ENCODE measurements around the gene IQUB.

IQUB gene

GRCh38 chr7:123522066-123522465 is 12.3 kb downstream of the IQUB start:
- Histone ChIP-seq H3K9ac (ENCODE audit: low read length) (no peak overlapping the region), H3K27me3 (ENCODE audit: control insufficient read depth, insufficient read depth, low read length) (no peaks in the 10 kb centered on the region), H3K27ac (ENCODE audit: low read length) (no peak overlapping the region), H3K4me3 (ENCODE audit: low read length) (no peak overlapping the region), H3K36me3 (ENCODE audit: control insufficient read depth, low read depth, low read length) (no peaks in the 10 kb centered on the region), H3K4me1 (ENCODE audit: control insufficient read depth, low read depth, low read length) (peaks cover 4% of the 10 kb centered on the region), H3K9me3 (ENCODE audit: control insufficient read depth, low read depth, low read length) (no peaks in the 10 kb centered on the region)

DNA sequence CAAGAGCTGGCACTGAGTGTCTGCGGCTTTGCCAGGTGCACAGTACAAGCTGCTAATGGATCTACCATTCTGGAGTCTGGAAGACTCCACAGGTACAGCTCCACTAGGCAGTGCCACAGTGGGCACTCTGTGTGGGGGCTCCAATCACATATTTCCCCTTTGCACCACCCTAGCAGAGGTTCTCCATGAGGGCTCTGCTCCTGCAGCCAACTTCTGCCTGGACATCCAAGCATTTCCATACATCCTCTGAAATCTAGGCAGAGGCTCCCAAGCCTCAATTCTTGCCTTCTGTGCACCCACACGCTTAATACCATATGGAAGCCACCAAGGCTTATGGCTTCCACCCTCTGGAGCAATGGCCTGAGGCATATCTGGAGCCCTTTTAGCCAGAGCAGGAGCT is 29.2 kb downstream of the IQUB start:
- Histone ChIP-seq H3K27ac (ENCODE audit: low read length) (no peak overlapping the region), H3K9me3 (ENCODE audit: control insufficient read depth, low read depth, low read length) (no peaks in the 10 kb centered on the region), H3K9ac (ENCODE audit: low read length) (no peak overlapping the region), H3K4me3 (ENCODE audit: low read length) (no peak overlapping the region), H3K4me1 (ENCODE audit: control insufficient read depth, low read depth, low read length) (peaks cover 9% of the 10 kb centered on the region), H3K36me3 (ENCODE audit: control insufficient read depth, low read depth, low read length) (no peaks in the 10 kb centered on the region), H3K27me3 (ENCODE audit: control insufficient read depth, insufficient read depth, low read length) (no peaks in the 10 kb centered on the region)

- Histone ChIP-seq H3K36me3 (ENCODE audit: control insufficient read depth, low read depth, low read length) (no peaks in the 10 kb centered on the region), H3K9ac (ENCODE audit: low read length) (no peak overlapping the region), H3K4me3 (ENCODE audit: low read length) (no peak overlapping the region), H3K9me3 (ENCODE audit: control insufficient read depth, low read depth, low read length) (no peaks in the 10 kb centered on the region), H3K27ac (ENCODE audit: low read length) (no peak overlapping the region), H3K4me1 (ENCODE audit: control insufficient read depth, low read depth, low read length) (peaks cover 9% of the 10 kb centered on the region), H3K27me3 (ENCODE audit: control insufficient read depth, insufficient read depth, low read length) (no peaks in the 10 kb centered on the region)
Observed at GRCh38 chr7:123502201-123502600, 32.2 kb downstream of the IQUB start.

- H3K4me3 ChIP-seq (ENCODE audit: low read length) = no peak overlapping the region
- no peaks in the 10 kb centered on the region for H3K27me3 ChIP-seq (ENCODE audit: control insufficient read depth, insufficient read depth, low read length)
- no peak overlapping the region for H3K9ac ChIP-seq (ENCODE audit: low read length)
- no peak overlapping the region for H3K27ac ChIP-seq (ENCODE audit: low read length)
- H3K9me3 ChIP-seq (ENCODE audit: control insufficient read depth, low read depth, low read length) = no peaks in the 10 kb centered on the region
- H3K4me1 ChIP-seq (ENCODE audit: control insufficient read depth, low read depth, low read length) = peaks cover 9% of the 10 kb centered on the region
- no peaks in the 10 kb centered on the region for H3K36me3 ChIP-seq (ENCODE audit: control insufficient read depth, low read depth, low read length)
Observed at GRCh38 chr7:123500878-123501489, 33.4 kb downstream of the IQUB start.

DNA sequence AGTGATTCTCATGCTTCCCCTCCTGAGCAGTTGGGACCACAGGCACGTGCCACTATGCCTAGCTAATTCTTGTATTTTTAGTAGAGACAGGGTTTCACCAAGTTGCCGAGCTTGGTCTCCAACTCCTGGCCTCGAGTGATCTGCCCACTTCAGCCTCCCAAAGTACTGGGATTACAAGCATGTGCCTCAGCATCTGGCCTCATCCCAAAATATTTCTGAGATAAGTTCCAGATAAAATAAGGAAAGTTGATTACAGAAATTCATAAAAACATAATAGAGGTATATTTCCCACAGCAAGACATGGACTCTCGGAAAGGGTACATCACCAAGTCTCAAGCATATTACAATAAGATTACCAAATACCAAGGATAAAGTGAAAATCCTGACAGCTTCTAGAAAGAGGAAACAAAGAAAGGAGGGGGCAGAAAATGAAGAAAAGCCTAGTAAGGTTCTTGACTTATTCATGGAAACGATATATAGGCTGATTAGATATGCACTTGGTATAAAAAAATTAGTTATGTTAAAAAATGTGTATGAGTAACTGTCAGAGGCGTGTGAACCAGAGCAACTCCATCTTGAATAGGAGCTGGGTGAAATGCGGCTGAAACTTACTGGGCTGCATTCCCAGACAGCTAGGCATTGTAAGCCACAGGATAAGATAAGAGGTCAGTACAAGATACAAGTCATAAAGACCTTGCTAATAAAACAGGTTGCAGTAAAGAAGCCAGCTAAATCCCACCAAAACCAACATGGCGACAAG is 35.0 kb downstream of the IQUB start:
- peaks cover 9% of the 10 kb centered on the region for H3K4me1 ChIP-seq (ENCODE audit: control insufficient read depth, low read depth, low read length)
- H3K36me3 ChIP-seq (ENCODE audit: control insufficient read depth, low read depth, low read length) = no peaks in the 10 kb centered on the region
- H3K9ac ChIP-seq (ENCODE audit: low read length) = no peak overlapping the region
- H3K9me3 ChIP-seq (ENCODE audit: control insufficient read depth, low read depth, low read length) = no peaks in the 10 kb centered on the region
- H3K4me3 ChIP-seq (ENCODE audit: low read length) = no peak overlapping the region
- H3K27ac ChIP-seq (ENCODE audit: low read length) = no peak overlapping the region
- no peaks in the 10 kb centered on the region for H3K27me3 ChIP-seq (ENCODE audit: control insufficient read depth, insufficient read depth, low read length)

- Histone ChIP-seq H3K36me3 (ENCODE audit: control insufficient read depth, low read depth, low read length) (no peaks in the 10 kb centered on the region), H3K27ac (ENCODE audit: low read length) (no peak overlapping the region), H3K27me3 (ENCODE audit: control insufficient read depth, insufficient read depth, low read length) (no peaks in the 10 kb centered on the region), H3K9ac (ENCODE audit: low read length) (no peak overlapping the region), H3K4me1 (ENCODE audit: control insufficient read depth, low read depth, low read length) (peaks cover 9% of the 10 kb centered on the region), H3K4me3 (ENCODE audit: low read length) (no peak overlapping the region), H3K9me3 (ENCODE audit: control insufficient read depth, low read depth, low read length) (no peaks in the 10 kb centered on the region)
Observed at GRCh38 chr7:123498601-123499000, 35.8 kb downstream of the IQUB start.

GRCh38 chr7:123498031-123498430 is 36.4 kb downstream of the IQUB start:
- no peaks in the 10 kb centered on the region for H3K36me3 ChIP-seq (ENCODE audit: control insufficient read depth, low read depth, low read length)
- peaks cover 9% of the 10 kb centered on the region for H3K4me1 ChIP-seq (ENCODE audit: control insufficient read depth, low read depth, low read length)
- H3K27ac ChIP-seq (ENCODE audit: low read length) = no peak overlapping the region
- H3K4me3 ChIP-seq (ENCODE audit: low read length) = no peak overlapping the region
- H3K9ac ChIP-seq (ENCODE audit: low read length) = no peak overlapping the region
- no peaks in the 10 kb centered on the region for H3K9me3 ChIP-seq (ENCODE audit: control insufficient read depth, low read depth, low read length)
- no peaks in the 10 kb centered on the region for H3K27me3 ChIP-seq (ENCODE audit: control insufficient read depth, insufficient read depth, low read length)

DNA sequence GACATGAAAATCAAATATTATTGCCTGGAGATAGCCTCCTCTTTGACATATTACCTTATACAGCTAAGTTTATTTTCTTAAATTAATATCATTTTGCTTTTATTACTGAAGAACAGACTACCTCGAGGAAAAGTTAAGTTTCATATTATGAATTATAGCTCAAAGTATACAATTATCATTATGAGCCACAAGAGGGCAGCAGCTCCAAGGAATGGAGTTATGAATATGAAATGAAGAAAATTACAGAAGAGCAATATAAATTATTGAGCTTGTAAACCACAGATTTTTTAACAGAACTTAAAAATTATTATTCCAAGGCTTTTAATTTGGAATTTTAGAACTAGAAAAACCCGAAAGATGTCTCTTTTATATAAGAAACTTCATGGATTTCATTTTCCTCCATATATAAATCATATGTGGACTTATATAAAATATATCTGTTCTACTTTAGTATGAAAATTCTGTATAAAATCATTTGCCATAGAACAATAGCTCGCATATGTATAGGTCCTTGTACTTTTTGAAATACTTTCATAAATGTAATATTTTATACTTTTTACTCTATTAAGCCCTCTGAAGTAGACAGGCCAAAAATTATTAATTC is 40.1 kb downstream of the IQUB start:
- Histone ChIP-seq H3K9me3 (ENCODE audit: control insufficient read depth, low read depth, low read length) (no peaks in the 10 kb centered on the region), H3K36me3 (ENCODE audit: control insufficient read depth, low read depth, low read length) (no peaks in the 10 kb centered on the region), H3K4me3 (ENCODE audit: low read length) (no peak overlapping the region), H3K27ac (ENCODE audit: low read length) (no peak overlapping the region), H3K9ac (ENCODE audit: low read length) (no peak overlapping the region), H3K27me3 (ENCODE audit: control insufficient read depth, insufficient read depth, low read length) (no peaks in the 10 kb centered on the region), H3K4me1 (ENCODE audit: control insufficient read depth, low read depth, low read length) (no peaks in the 10 kb centered on the region)

DNA sequence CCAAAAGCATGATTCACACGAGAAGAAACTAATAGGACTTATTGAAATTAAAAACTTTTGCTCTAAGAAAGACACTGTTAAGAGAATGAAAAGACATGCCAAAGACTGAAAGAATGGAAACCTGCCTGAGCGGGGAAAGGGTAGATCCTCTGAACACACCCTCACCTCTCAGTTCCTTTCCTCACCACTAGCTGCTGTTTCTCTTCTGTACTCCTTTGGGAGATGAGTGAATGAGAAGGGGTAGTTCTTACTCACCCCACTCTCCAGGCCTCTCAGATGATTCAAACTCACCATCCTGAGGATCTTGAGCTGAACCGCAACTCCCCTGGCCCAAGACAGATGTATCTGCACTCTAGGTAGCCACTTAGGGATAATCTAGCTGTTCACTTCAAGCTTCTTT is 41.9 kb downstream of the IQUB start:
- no peak overlapping the region for H3K9ac ChIP-seq (ENCODE audit: low read length)
- no peaks in the 10 kb centered on the region for H3K36me3 ChIP-seq (ENCODE audit: control insufficient read depth, low read depth, low read length)
- H3K27ac ChIP-seq (ENCODE audit: low read length) = no peak overlapping the region
- H3K27me3 ChIP-seq (ENCODE audit: control insufficient read depth, insufficient read depth, low read length) = no peaks in the 10 kb centered on the region
- no peak overlapping the region for H3K4me3 ChIP-seq (ENCODE audit: low read length)
- H3K4me1 ChIP-seq (ENCODE audit: control insufficient read depth, low read depth, low read length) = no peaks in the 10 kb centered on the region
- H3K9me3 ChIP-seq (ENCODE audit: control insufficient read depth, low read depth, low read length) = no peaks in the 10 kb centered on the region

- Histone ChIP-seq H3K4me3 (ENCODE audit: low read length) (no peak overlapping the region), H3K4me1 (ENCODE audit: control insufficient read depth, low read depth, low read length) (no peaks in the 10 kb centered on the region), H3K9me3 (ENCODE audit: control insufficient read depth, low read depth, low read length) (no peaks in the 10 kb centered on the region), H3K9ac (ENCODE audit: low read length) (no peak overlapping the region), H3K36me3 (ENCODE audit: control insufficient read depth, low read depth, low read length) (no peaks in the 10 kb centered on the region), H3K27ac (ENCODE audit: low read length) (no peak overlapping the region), H3K27me3 (ENCODE audit: control insufficient read depth, insufficient read depth, low read length) (no peaks in the 10 kb centered on the region)
Observed at GRCh38 chr7:123485721-123486120, 48.7 kb downstream of the IQUB start.

DNA sequence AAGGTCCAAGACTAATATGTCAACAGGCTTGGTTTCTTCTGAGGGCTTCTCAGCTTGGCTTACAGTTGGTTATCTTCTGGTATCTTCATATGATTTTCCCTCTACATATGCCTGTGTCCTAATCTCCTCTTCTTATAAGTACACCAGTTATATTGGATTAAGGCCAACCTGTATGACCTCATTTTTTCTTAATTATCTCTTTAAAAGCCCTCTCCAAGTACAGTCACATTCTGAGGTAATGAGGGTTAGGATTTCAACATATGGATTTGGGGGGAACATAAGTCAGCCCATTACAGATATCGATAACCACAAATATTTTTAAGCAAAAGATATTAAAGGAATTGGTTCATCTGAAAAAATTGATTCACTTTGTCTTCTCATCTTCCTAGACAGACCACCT is 49.2 kb downstream of the IQUB start:
- no peak overlapping the region for H3K27ac ChIP-seq (ENCODE audit: low read length)
- no peaks in the 10 kb centered on the region for H3K4me1 ChIP-seq (ENCODE audit: control insufficient read depth, low read depth, low read length)
- H3K9ac ChIP-seq (ENCODE audit: low read length) = no peak overlapping the region
- H3K9me3 ChIP-seq (ENCODE audit: control insufficient read depth, low read depth, low read length) = no peaks in the 10 kb centered on the region
- no peaks in the 10 kb centered on the region for H3K27me3 ChIP-seq (ENCODE audit: control insufficient read depth, insufficient read depth, low read length)
- no peaks in the 10 kb centered on the region for H3K36me3 ChIP-seq (ENCODE audit: control insufficient read depth, low read depth, low read length)
- H3K4me3 ChIP-seq (ENCODE audit: low read length) = no peak overlapping the region

- Histone ChIP-seq H3K4me1 (ENCODE audit: control insufficient read depth, low read depth, low read length) (no peaks in the 10 kb centered on the region), H3K9me3 (ENCODE audit: control insufficient read depth, low read depth, low read length) (no peaks in the 10 kb centered on the region), H3K27ac (ENCODE audit: low read length) (no peak overlapping the region), H3K4me3 (ENCODE audit: low read length) (no peak overlapping the region), H3K27me3 (ENCODE audit: control insufficient read depth, insufficient read depth, low read length) (no peaks in the 10 kb centered on the region), H3K36me3 (ENCODE audit: control insufficient read depth, low read depth, low read length) (no peaks in the 10 kb centered on the region), H3K9ac (ENCODE audit: low read length) (no peak overlapping the region)
Observed at GRCh38 chr7:123484199-123484598, 50.2 kb downstream of the IQUB start.

All from iPS-18a (cell line).